Kidney (tissue), 14 donors: ENCODE data around the gene OPN3. TPM values are rescaled to one million over a fixed set of nuclear protein-coding genes. Genes with fewer than 3 reads are reported as not detected.

ENCODE experiments used
- DNase-seq, 5 donors: peaks; one replicate each; pipeline ENCODE4 v3.0.0-alpha.2; 2013 to 2020
- FAIRE-seq: peaks from 2 replicates; lab custom pipeline; 2012; peaks lifted over from hg19 to GRCh38; lab: Jason Lieb, UNC
- H3K27ac ChIP-seq, 2 donors: one replicate each; pipeline ENCODE4 v1.7.0; 2013; ENCODE audit warnings: low read depth in 2 of 2, low read length in 2 of 2, inconsistent platforms in 1 of 2
- H3K27me3 ChIP-seq: one replicate; pipeline ENCODE4 v1.7.1; 2013; ENCODE audit warnings: low read length, inconsistent platforms; ENCODE audit not compliant: control insufficient read depth, insufficient read depth
- H3K36me3 ChIP-seq, 3 donors: one replicate each; pipeline versions ENCODE4 v1.7.0 to v1.7.1; 2013; ENCODE audit warnings: low read length in 3 of 3, control low read depth in 1 of 3, inconsistent platforms in 1 of 3; ENCODE audit not compliant: insufficient read depth in 3 of 3, control insufficient read depth in 2 of 3
- H3K4me1 ChIP-seq, 3 donors: one replicate each; pipeline versions ENCODE4 v1.7.0 to v1.7.1; 2013; ENCODE audit warnings: low read length in 3 of 3, inconsistent platforms in 1 of 3, low read depth in 1 of 3; ENCODE audit not compliant: control insufficient read depth in 2 of 3, insufficient read depth in 2 of 3
- H3K4me3 ChIP-seq, 3 donors: one replicate each; pipeline versions ENCODE4 v1.7.0 to v1.8.1; 2013; ENCODE audit warnings: low read length in 3 of 3, control low read depth in 1 of 3, inconsistent platforms in 1 of 3
- H3K9ac ChIP-seq, 3 donors: one replicate each; pipeline versions ENCODE4 v1.7.0 to v1.7.1; 2013; ENCODE audit warnings: low read length in 3 of 3, control low read depth in 1 of 3, inconsistent platforms in 1 of 3
- H3K9me3 ChIP-seq, 3 donors: one replicate each; pipeline versions ENCODE4 v1.7.0 to v1.7.1; 2013; ENCODE audit warnings: low read length in 3 of 3, control low read depth in 1 of 3, inconsistent platforms in 1 of 3; ENCODE audit not compliant: control insufficient read depth in 2 of 3, insufficient read depth in 1 of 3
- intact Hi-C: fragments of 100-400 bp; cut with DNase I; formaldehyde crosslinking; loops from one replicate; pipeline ENCODE4 v1.11.1; 2022
- polyA plus RNA-seq: library from polyadenylated mRNA; stranded (reverse); fragments of 350-450 nt; fragmentation: Illumina TruSeq; extraction: RNeasy Lipid Tissue Mini Kit (QIAGEN cat#74804); gene quantifications from one replicate; pipeline ENCODE4 v1.2.3, GENCODE V29; 2014; ENCODE audit warnings: low read depth, low replicate concordance; ENCODE audit not compliant: insufficient read depth
- total RNA-seq: library from RNA; stranded (reverse); fragmentation: NEBNext Ultra II Directional; extraction: Animal tissue kit (Norgen Biotek cat#: 25700); gene quantifications from one replicate; pipeline ENCODE4 v1.2.1, GENCODE V29; 2021
- TF ChIP-seq, protein P1 (sequence below): IDR thresholded peaks from 3 replicates; pipeline ENCODE4 v1.5.1; 2012; ENCODE audit warnings: mild to moderate bottlenecking, moderate library complexity, borderline replicate concordance; ENCODE audit not compliant: insufficient read depth; ENCODE audit errors: extremely low read depth
- donor health status: control.
- donor health status: control.
- donor health status: control.
- donor health status: control.
- donor health status: control.
- donor health status: DM: yes; HTN: yes; CAD: no.
- donor health status: Normal renal cell carcinoma (clear cell type).

OPN3 gene
- total and polyA plus RNA-seq, 2 donors from 2014 or later = 12.3 to 15.8 TPM

DNA sequence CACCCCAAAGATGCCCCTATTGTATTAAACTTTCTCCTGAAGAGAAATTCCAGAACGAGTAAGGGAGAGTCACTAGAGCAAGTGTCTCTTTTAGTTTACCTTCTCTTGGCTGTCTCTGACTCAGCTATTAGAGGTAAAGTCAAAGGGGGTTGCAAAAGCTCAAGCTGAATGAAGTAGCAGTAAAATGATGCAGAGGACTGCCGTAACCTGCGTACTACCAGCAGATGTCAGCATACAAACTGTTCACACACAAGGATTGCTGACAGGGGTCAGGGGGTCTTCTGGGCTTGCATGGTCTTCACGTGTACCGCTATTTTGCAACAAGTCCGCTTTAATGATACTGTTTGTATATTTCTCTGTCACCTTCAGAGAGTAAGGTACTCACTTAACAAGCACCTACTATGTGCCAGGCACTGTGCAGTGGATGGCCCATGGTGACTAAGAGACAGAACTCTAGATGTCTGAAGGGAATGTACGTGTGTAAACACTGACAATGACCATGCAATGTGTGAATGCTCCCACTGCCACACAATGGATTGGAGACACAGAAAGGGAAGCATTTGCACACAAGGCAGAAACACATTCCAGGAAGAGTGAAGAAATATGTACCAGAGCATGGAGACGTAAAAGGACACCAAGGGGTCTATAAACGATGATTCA, 34.9 kb downstream of the OPN3 start:
- intact Hi-C loops = no loop called here
- no peaks in the 10 kb centered on the region for H3K9me3 ChIP-seq
- TF ChIP-seq, protein P1, sequence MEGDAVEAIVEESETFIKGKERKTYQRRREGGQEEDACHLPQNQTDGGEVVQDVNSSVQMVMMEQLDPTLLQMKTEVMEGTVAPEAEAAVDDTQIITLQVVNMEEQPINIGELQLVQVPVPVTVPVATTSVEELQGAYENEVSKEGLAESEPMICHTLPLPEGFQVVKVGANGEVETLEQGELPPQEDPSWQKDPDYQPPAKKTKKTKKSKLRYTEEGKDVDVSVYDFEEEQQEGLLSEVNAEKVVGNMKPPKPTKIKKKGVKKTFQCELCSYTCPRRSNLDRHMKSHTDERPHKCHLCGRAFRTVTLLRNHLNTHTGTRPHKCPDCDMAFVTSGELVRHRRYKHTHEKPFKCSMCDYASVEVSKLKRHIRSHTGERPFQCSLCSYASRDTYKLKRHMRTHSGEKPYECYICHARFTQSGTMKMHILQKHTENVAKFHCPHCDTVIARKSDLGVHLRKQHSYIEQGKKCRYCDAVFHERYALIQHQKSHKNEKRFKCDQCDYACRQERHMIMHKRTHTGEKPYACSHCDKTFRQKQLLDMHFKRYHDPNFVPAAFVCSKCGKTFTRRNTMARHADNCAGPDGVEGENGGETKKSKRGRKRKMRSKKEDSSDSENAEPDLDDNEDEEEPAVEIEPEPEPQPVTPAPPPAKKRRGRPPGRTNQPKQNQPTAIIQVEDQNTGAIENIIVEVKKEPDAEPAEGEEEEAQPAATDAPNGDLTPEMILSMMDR = peak; percentile 8
- H3K4me3 ChIP-seq = no peak overlapping the region
- no peak overlapping the region for H3K9ac ChIP-seq
- peaks cover 0 to 5% (median 0%) of the 10 kb centered on the region in 3 donors for H3K4me1 ChIP-seq
- FAIRE-seq (no peak), DNase-seq (peak in 1 of 5 donors; percentile 27)
- H3K36me3 ChIP-seq = no peaks in the 10 kb centered on the region
- H3K27ac ChIP-seq = no peak overlapping the region
- H3K27me3 ChIP-seq = no peaks in the 10 kb centered on the region

DNA sequence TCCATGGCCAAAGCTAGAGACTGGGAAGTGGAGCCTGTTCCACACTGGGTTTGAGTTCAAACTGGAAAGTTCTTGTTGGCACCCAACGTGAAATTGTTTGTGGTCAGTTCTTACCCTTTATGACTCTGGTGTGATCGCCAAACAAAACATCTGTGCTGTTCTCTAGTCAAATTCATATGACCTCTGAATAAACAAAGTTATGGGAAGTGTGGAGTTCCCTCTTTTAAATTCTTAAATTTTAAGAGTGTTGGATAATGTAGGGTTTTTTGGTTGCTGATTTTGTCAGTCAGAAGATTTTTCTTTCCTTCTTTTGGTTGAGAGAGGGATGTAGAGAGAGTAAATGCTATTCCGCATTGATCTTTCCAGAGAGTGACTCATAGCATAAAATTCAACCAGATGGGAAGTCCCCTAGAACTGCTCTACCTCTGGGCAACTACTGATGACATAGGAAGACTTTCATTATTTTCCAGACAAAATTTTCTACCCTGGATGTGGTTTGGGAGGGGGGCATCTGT, 36.4 kb downstream of the OPN3 start:
- TF ChIP-seq, protein P1 = no peak
- DNase-seq (no peak), FAIRE-seq (no peak)
- Histone ChIP-seq H3K36me3 (no peaks in the 10 kb centered on the region), H3K27me3 (no peaks in the 10 kb centered on the region), H3K9ac (no peak overlapping the region), H3K4me1 (peaks cover 0 to 3% (median 0%) of the 10 kb centered on the region in 3 donors), H3K4me3 (no peak overlapping the region), H3K27ac (no peak overlapping the region), H3K9me3 (no peaks in the 10 kb centered on the region)
- intact Hi-C loops = no loop called here

GRCh38 chr1:241600496-241600901, 39.7 kb downstream of the OPN3 start:
- intact Hi-C loops = no loop called here
- DNase-seq (peak in 1 of 5 donors; percentile 11), FAIRE-seq (no peak)
- Histone ChIP-seq H3K4me1 (peaks cover 0 to 3% (median 0%) of the 10 kb centered on the region in 3 donors), H3K9ac (no peak overlapping the region), H3K27ac (no peak overlapping the region), H3K27me3 (no peaks in the 10 kb centered on the region), H3K4me3 (no peak overlapping the region), H3K36me3 (no peaks in the 10 kb centered on the region), H3K9me3 (no peaks in the 10 kb centered on the region)
- TF ChIP-seq, protein P1 = no peak

GRCh38 chr1:241598249-241598648, 41.9 kb downstream of the OPN3 start:
- no peaks in the 10 kb centered on the region for H3K4me1 ChIP-seq
- intact Hi-C loops = no loop called here
- FAIRE-seq (no peak), DNase-seq (peak in 1 of 5 donors; percentile 23)
- no peaks in the 10 kb centered on the region for H3K27me3 ChIP-seq
- no peak overlapping the region for H3K4me3 ChIP-seq
- no peak overlapping the region for H3K9ac ChIP-seq
- no peaks in the 10 kb centered on the region for H3K9me3 ChIP-seq
- TF ChIP-seq, protein P1 = no peak
- H3K27ac ChIP-seq = no peak overlapping the region
- H3K36me3 ChIP-seq = peaks cover 0 to 3% (median 0%) of the 10 kb centered on the region in 3 donors
